ENCODE data around the gene MS4A18. TPM values are rescaled to one million over a fixed set of nuclear protein-coding genes. Genes with fewer than 3 reads are reported as not detected.

The MS4A18 gene
- total RNA-seq, 1 experiment from 2014 or later: not detected

GRCh38 chr11:60785806-60786361 is 61.4 kb downstream of the MS4A18 start (continued):
- TF ChIP-seq, protein P1, sequence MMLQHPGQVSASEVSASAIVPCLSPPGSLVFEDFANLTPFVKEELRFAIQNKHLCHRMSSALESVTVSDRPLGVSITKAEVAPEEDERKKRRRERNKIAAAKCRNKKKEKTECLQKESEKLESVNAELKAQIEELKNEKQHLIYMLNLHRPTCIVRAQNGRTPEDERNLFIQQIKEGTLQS (IDR thresholded peaks at IDR 0.05): no peak
- TF ChIP-seq, protein P2, sequence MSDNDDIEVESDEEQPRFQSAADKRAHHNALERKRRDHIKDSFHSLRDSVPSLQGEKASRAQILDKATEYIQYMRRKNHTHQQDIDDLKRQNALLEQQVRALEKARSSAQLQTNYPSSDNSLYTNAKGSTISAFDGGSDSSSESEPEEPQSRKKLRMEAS (IDR thresholded peaks at IDR 0.05): no peak
- TF ChIP-seq EZH2phosphoT487 (IDR thresholded peaks at IDR 0.05; ENCODE audit: borderline replicate concordance) (no peak), RAD21 (IDR thresholded peaks at IDR 0.05; ENCODE audit: low read depth) (no peak)

DNA sequence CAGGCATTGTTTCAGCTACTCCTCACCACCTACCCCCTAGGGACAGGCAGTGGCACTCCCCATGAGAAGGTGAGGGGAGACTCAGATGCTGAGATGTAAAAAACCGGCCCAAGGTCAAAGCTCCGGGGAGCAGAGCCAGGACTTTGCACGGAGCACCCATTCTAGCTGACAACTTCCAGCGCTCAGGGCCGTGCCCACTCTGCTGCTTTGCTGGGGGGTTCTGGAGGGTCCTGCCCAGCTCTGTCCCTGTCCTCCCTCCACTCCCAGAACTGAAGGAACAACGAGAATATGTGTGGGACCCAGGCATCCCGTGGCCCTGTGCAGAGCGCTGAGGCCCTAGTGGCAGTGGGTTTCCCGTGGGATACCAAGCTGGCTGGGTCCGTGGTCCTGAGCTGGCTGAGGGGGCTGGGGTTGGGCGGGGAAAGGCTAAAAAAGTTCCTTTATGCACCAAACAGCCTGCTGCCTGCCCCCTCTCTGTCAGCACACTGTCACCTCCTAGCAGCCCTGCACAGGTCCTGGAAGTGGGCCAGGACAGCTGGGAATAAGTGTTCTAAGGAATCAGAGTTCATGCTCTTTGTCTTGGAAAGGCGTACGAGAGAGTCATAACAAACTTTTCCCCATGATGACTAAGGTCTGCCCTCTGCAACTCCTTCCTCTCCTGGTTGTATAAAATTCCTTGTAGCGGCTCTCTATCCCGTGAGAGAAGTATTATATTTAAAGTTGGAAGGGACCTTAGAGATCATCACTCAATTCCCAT is 62.5 kb downstream of the MS4A18 start:
- Histone ChIP-seq H3K4me1 (ENCODE audit: control insufficient read depth in 1 of 2, insufficient read depth in 2 of 2, low read length in 2 of 2) (no peaks in the 10 kb centered on the region), H3K27me3 (ENCODE audit: insufficient read depth, low read length) (no peaks in the 10 kb centered on the region), H4K20me1 (ENCODE audit: insufficient read depth) (no peaks in the 10 kb centered on the region), H3K36me3 (ENCODE audit: control insufficient read depth in 1 of 2, insufficient read depth in 2 of 2, low read length in 2 of 2) (no peaks in the 10 kb centered on the region), H3K27ac (ENCODE audit: low read depth, low read length) (no peak overlapping the region), H2AFZ (ENCODE audit: low read depth, low read length, poor library complexity, severe bottlenecking) (no peak overlapping the region), H3K9me2 (ENCODE audit: insufficient read depth) (no peaks in the 10 kb centered on the region), H3K9ac (ENCODE audit: low read length) (no peak overlapping the region), H3K4me2 (ENCODE audit: low read length) (no peak overlapping the region), H3K4me3 (replicated peaks in 1 of 2; ENCODE audit: low read depth in 1 of 2, low read length in 2 of 2) (no peak overlapping the region), H3K79me2 (ENCODE audit: insufficient read depth, low read length) (no peaks in the 10 kb centered on the region), H3K9me3 (ENCODE audit: control insufficient read depth in 1 of 2, insufficient read depth in 1 of 2, low read depth in 1 of 2, low read length in 2 of 2) (peaks cover 0 to 4% of the 10 kb centered on the region in 2 experiments; a peak in 1 of 4 replicates)
- ChIA-PET RAD21 (ENCODE audit: low non-redundant PET in 1 of 2, low total read pairs in 2 of 2, uncharacterized antibody in 2 of 2, unreplicated experiment in 2 of 2) (no interaction called here), CTCF (interaction anchor here (0.6 kb wide), 1 partner anchor 45 kb away, joined by 3 read pairs; no protein-coding TSS in a partner anchor), POLR2A (interaction anchor here (0.6 to 0.7 kb wide), 2 partner anchors 10 to 471 kb away, joined by 3 read pairs; no protein-coding TSS in a partner anchor)
- TF ChIP-seq EZH2 (IDR thresholded peaks at IDR 0.05) (no peak), CBX3 (IDR thresholded peaks at IDR 0.05; ENCODE audit: low read depth) (no peak), SP1 (IDR thresholded peaks at IDR 0.05; ENCODE audit: low read depth) (no peak), CEBPB (IDR thresholded peaks at IDR 0.05; ENCODE audit: low read depth) (no peak)
- TF ChIP-seq, protein P2 (IDR thresholded peaks at IDR 0.05): no peak
- DNase-seq (ENCODE audit: low read depth, low spot score) (no peak), ATAC-seq (no peak)
- BruUV-seq (replicated peaks): no TSS peak
- intact Hi-C loops (cut with micrococcal nuclease): no loop called here

Data from HCT116 (cell line).